Neural progenitor cell (in vitro differentiated cells): ENCODE data around the gene MAGI1.

Source experiments
- EZH2 ChIP-seq: fragments of 200-600 bp; sonication (generic); IDR thresholded peaks from 2 replicates; pipeline ENCODE4 v1.6.1; 2017; ENCODE audit warnings: antibody characterized with exemption, mild to moderate bottlenecking, moderate library complexity
- TF ChIP-seq, protein P1 (sequence below): fragments of 200-600 bp; sonication (generic); IDR thresholded peaks from 2 replicates; pipeline ENCODE4 v1.5.1; 2017; ENCODE audit warnings: antibody characterized with exemption, mild to moderate bottlenecking

DNA sequence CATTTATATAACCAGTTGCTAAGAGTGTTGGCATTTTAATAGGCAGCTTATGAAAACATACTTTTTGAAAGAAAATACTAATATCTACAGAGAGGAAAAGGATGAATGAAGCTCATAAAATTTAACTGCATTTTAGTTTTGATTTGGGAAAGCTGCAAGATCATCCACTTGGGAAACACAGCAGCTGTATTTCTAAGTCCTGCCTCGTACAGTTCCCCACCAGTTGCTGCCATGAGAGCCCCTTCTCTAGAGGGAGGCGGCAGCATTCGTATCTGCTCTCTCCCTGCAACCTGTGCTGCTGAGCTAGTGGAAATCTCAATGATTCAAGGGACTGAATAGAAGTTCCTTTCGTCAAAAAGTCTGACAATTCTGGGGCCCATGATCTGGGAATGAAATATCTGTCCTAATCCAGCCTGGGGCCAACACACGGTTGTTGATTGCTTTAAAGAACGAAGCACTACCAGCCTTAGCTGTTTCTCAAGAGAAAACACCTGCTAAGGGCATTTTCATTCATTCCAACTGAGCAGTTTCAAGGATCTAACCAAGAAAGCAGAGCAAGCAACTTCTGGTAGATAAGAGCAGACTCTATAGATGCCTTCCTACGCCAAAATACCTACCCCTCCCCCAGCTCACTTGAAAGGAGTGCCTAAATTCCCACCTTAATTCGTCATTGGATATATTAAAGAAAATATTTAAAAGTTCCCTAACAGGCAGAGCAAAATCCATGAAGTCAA lies 223.7 kb downstream of the MAGI1 start:
- TF ChIP-seq, protein P1, sequence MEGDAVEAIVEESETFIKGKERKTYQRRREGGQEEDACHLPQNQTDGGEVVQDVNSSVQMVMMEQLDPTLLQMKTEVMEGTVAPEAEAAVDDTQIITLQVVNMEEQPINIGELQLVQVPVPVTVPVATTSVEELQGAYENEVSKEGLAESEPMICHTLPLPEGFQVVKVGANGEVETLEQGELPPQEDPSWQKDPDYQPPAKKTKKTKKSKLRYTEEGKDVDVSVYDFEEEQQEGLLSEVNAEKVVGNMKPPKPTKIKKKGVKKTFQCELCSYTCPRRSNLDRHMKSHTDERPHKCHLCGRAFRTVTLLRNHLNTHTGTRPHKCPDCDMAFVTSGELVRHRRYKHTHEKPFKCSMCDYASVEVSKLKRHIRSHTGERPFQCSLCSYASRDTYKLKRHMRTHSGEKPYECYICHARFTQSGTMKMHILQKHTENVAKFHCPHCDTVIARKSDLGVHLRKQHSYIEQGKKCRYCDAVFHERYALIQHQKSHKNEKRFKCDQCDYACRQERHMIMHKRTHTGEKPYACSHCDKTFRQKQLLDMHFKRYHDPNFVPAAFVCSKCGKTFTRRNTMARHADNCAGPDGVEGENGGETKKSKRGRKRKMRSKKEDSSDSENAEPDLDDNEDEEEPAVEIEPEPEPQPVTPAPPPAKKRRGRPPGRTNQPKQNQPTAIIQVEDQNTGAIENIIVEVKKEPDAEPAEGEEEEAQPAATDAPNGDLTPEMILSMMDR = no peak
- TF ChIP-seq EZH2 = no peak
